K562 (cell line): ENCODE results near the gene SRRT. TPM values are rescaled to one million over a fixed set of nuclear protein-coding genes. Genes with fewer than 3 reads are reported as not detected.

ENCODE experiments used
- ARID2 ChIP-seq: fragments of 450-650 bp; IDR thresholded peaks from 2 replicates; pipeline ENCODE4 v1.6.1; 2017; ENCODE audit warnings: antibody characterized with exemption, mild to moderate bottlenecking
- CBX5 ChIP-seq: IDR thresholded peaks from 2 replicates; pipeline ENCODE4 v1.6.1; 2014; ENCODE audit warnings: low read depth, borderline replicate concordance
- DACH1 ChIP-seq: fragments of 450-650 bp; IDR thresholded peaks from 2 replicates; pipeline ENCODE4 v1.6.1; 2018; ENCODE audit not compliant: partially characterized antibody
- FOXJ2 ChIP-seq: fragments of 200-800 bp; sonication (Bioruptor generic); IDR thresholded peaks from 2 replicates; pipeline ENCODE4 v1.6.1; 2016; ENCODE audit warnings: missing genetic modification characterization, missing compliant biosample characterization
- GABPB2 ChIP-seq: fragments of 250-450 bp; sonication (Bioruptor Pico); conservative IDR thresholded peaks from 2 replicates; pipeline ENCODE4 v1.5.1; 2021; ENCODE audit warnings: mild to moderate bottlenecking
- JUND ChIP-seq, 2 experiments: IDR thresholded peaks; 2 replicates in 1 of 2; 3 replicates in 1 of 2; pipeline ENCODE4 v1.6.1; 2011; ENCODE audit warnings: borderline replicate concordance in 2 of 2, low read depth in 2 of 2, low read length in 2 of 2, improper control_type of control experiment in 1 of 2, missing biosample characterization in 1 of 2, missing genetic modification characterization in 1 of 2, missing genetic modification reagents in 1 of 2
- KLF10 ChIP-seq: fragments of 250-450 bp; sonication (Bioruptor Pico); IDR thresholded peaks from 2 replicates; pipeline ENCODE4 v1.6.1; 2021; ENCODE audit warnings: matching md5 sums
- MEF2A ChIP-seq: IDR thresholded peaks from 2 replicates; pipeline ENCODE4 v1.6.1; 2011; ENCODE audit warnings: low read depth, mild to moderate bottlenecking, low read length, moderate library complexity; ENCODE audit not compliant: control insufficient read depth
- MTA1 ChIP-seq: fragments of 450-650 bp; IDR thresholded peaks from 2 replicates; pipeline ENCODE4 v1.6.1; 2017; ENCODE audit warnings: borderline replicate concordance
- PML ChIP-seq: IDR thresholded peaks from 2 replicates; pipeline ENCODE4 v1.6.1; 2012; ENCODE audit warnings: low read length, inconsistent platforms
- RBFOX2 ChIP-seq: fragments of 200-400 bp; formaldehyde crosslinking; IDR thresholded peaks from 2 replicates; pipeline ENCODE4 v1.6.1; 2017; ENCODE audit warnings: low read depth, mild to moderate bottlenecking, low read length, moderate library complexity
- THRAP3 ChIP-seq: fragments of 450-650 bp; IDR thresholded peaks from 2 replicates; pipeline ENCODE4 v1.6.1; 2016; ENCODE audit warnings: mild to moderate bottlenecking, inconsistent platforms, borderline replicate concordance
- ZFP30 ChIP-seq: fragments of 250-450 bp; sonication (Bioruptor Pico); IDR thresholded peaks from 2 replicates; pipeline ENCODE4 v1.8.0; 2022; ENCODE audit warnings: moderate library complexity, mild to moderate bottlenecking, inconsistent platforms, borderline replicate concordance
- polyA plus RNA-seq, 8 experiments: library from polyadenylated mRNA; depleted of rRNA in 4 of 8; stranded (reverse) in 5 of 8; unstranded in 3 of 8; fragments of >200 nt; fragmentation: Nextera tagmentation in 2 of 8; fragmentation: Illumina TruSeq in 1 of 8; extraction: Ambion mirVana in 2 of 8; extraction: Trizol in 1 of 8; gene quantifications; 2 replicates each; pipeline versions ENCODE4 v1.2.1 to v1.2.3, GENCODE V29; 2011 to 2014; ENCODE audit warnings: inconsistent platforms in 1 of 8, missing spikeins in 1 of 8
- total RNA-seq, 7 experiments: library from RNA; depleted of rRNA in 6 of 7; stranded (reverse); fragments of >200 nt in 6 of 7; fragmentation: Illumina TruSeq in 2 of 7; extraction: Trizol in 2 of 7; gene quantifications; 2 replicates each; pipeline versions ENCODE4 v1.2.1 to v1.2.3, GENCODE V29; 2011 to 2021; ENCODE audit warnings: low replicate concordance in 1 of 7
- TF ChIP-seq, protein P1 (sequence below), 2 experiments: fragments of 450-650 bp in 1 of 2; IDR thresholded peaks; 2 replicates each; pipeline ENCODE4 v1.6.1; 2011 to 2017; ENCODE audit warnings: low read depth in 2 of 2, antibody characterized with exemption in 1 of 2, borderline replicate concordance in 1 of 2, low read length in 1 of 2, mild to moderate bottlenecking in 1 of 2, mixed read lengths in 1 of 2; ENCODE audit not compliant: control insufficient read depth in 1 of 2
- TF ChIP-seq, protein P2 (sequence below), 2 experiments: fragments of 450-650 bp; IDR thresholded peaks; 2 replicates each; pipeline ENCODE4 v1.6.1; 2016
- TF ChIP-seq, protein P3 (sequence below): fragments of 450-650 bp; IDR thresholded peaks from 2 replicates; pipeline ENCODE4 v1.7.0; 2016; ENCODE audit warnings: borderline replicate concordance
- TF ChIP-seq, protein P4 (sequence below): sonication (generic); formaldehyde crosslinking; IDR thresholded peaks from 2 replicates; pipeline ENCODE4 v1.8.1; 2022; ENCODE audit warnings: missing genetic modification reagents
- TF ChIP-seq, protein P5 (sequence below): fragments of 450-650 bp; IDR thresholded peaks from 2 replicates; pipeline ENCODE4 v1.6.1; 2016

The SRRT gene
- total and polyA plus RNA-seq, 9 of the 15 experiments (the other 6 are each of a cell fraction or from before 2014, with no cell fraction given): 10.3 to 263 (median 84.4) TPM

DNA sequence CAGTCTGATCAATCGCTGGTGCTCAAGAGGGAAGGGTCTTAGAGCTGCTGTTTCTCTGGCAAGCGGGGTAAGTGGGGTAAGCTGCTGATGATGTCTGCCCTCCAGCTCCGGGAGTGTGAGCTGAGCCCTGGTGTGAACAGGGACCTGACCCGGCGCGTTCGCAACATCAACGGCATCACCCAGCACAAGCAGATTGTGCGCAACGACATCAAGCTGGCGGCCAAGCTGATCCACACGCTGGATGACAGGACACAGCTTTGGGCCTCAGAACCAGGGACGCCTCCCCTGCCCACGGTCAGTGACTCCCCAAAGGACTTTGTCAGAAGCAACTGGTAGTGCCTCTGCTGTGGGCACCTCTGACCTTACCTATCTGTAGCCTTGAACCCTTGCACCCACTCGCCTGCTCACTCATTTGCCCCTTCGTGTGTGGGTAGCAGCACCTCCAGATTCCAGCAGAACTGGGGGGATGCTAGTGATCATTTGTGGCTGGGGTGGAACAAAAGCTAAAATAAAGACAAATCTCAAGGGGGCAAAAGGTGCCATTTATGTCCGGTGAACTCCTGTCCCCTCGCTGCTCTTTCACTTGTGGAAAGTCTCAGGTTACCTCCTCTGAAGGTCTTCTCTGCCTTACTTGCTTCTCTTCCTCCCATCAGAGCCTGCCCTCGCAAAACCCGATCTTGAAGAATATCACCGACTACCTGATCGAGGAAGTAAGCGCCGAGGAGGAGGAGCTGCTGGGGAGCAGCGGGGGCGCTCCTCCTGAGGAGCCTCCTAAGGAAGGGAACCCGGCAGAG lies 11.4 kb downstream of the SRRT start (continued):
- TF ChIP-seq, protein P1, sequence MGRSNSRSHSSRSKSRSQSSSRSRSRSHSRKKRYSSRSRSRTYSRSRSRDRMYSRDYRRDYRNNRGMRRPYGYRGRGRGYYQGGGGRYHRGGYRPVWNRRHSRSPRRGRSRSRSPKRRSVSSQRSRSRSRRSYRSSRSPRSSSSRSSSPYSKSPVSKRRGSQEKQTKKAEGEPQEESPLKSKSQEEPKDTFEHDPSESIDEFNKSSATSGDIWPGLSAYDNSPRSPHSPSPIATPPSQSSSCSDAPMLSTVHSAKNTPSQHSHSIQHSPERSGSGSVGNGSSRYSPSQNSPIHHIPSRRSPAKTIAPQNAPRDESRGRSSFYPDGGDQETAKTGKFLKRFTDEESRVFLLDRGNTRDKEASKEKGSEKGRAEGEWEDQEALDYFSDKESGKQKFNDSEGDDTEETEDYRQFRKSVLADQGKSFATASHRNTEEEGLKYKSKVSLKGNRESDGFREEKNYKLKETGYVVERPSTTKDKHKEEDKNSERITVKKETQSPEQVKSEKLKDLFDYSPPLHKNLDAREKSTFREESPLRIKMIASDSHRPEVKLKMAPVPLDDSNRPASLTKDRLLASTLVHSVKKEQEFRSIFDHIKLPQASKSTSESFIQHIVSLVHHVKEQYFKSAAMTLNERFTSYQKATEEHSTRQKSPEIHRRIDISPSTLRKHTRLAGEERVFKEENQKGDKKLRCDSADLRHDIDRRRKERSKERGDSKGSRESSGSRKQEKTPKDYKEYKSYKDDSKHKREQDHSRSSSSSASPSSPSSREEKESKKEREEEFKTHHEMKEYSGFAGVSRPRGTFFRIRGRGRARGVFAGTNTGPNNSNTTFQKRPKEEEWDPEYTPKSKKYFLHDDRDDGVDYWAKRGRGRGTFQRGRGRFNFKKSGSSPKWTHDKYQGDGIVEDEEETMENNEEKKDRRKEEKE (IDR thresholded peaks at IDR 0.05; ENCODE audit: borderline replicate concordance in 1 of 2, control insufficient read depth in 1 of 2, low read depth in 2 of 2, low read length in 1 of 2): no peak
- TF ChIP-seq KLF10 (CRISPR knock-in tag) (no peak), DACH1 (no peak), PML (0 out of 2 replicates have a peak, but pooled peaks have one; percentile 16), THRAP3 (no peak), MTA1 (no peak), ZFP30 (CRISPR knock-in tag) (no peak), CBX5 (no peak), MEF2A (no peak), GABPB2 (CRISPR knock-in tag) (no peak), ARID2 (no peak), FOXJ2 (tag) (no peak), JUND (IDR thresholded peaks at IDR 0.05; ENCODE audit: borderline replicate concordance, low read depth, low read length) (no peak), JUND (tag; IDR thresholded peaks at IDR 0.05; ENCODE audit: borderline replicate concordance, low read depth, low read length) (no peak), RBFOX2 (peak; percentile 68)
- TF ChIP-seq, protein P2, sequence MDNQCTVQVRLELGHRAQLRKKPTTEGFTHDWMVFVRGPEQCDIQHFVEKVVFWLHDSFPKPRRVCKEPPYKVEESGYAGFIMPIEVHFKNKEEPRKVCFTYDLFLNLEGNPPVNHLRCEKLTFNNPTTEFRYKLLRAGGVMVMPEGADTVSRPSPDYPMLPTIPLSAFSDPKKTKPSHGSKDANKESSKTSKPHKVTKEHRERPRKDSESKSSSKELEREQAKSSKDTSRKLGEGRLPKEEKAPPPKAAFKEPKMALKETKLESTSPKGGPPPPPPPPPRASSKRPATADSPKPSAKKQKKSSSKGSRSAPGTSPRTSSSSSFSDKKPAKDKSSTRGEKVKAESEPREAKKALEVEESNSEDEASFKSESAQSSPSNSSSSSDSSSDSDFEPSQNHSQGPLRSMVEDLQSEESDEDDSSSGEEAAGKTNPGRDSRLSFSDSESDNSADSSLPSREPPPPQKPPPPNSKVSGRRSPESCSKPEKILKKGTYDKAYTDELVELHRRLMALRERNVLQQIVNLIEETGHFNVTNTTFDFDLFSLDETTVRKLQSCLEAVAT (IDR thresholded peaks at IDR 0.05): peak in 1 of 2 experiments; percentile 50; a peak in 1 of 4 replicates
- TF ChIP-seq, protein P3, sequence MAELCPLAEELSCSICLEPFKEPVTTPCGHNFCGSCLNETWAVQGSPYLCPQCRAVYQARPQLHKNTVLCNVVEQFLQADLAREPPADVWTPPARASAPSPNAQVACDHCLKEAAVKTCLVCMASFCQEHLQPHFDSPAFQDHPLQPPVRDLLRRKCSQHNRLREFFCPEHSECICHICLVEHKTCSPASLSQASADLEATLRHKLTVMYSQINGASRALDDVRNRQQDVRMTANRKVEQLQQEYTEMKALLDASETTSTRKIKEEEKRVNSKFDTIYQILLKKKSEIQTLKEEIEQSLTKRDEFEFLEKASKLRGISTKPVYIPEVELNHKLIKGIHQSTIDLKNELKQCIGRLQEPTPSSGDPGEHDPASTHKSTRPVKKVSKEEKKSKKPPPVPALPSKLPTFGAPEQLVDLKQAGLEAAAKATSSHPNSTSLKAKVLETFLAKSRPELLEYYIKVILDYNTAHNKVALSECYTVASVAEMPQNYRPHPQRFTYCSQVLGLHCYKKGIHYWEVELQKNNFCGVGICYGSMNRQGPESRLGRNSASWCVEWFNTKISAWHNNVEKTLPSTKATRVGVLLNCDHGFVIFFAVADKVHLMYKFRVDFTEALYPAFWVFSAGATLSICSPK: no peak
- TF ChIP-seq, protein P4, sequence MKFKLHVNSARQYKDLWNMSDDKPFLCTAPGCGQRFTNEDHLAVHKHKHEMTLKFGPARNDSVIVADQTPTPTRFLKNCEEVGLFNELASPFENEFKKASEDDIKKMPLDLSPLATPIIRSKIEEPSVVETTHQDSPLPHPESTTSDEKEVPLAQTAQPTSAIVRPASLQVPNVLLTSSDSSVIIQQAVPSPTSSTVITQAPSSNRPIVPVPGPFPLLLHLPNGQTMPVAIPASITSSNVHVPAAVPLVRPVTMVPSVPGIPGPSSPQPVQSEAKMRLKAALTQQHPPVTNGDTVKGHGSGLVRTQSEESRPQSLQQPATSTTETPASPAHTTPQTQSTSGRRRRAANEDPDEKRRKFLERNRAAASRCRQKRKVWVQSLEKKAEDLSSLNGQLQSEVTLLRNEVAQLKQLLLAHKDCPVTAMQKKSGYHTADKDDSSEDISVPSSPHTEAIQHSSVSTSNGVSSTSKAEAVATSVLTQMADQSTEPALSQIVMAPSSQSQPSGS: no peak
- TF ChIP-seq, protein P5, sequence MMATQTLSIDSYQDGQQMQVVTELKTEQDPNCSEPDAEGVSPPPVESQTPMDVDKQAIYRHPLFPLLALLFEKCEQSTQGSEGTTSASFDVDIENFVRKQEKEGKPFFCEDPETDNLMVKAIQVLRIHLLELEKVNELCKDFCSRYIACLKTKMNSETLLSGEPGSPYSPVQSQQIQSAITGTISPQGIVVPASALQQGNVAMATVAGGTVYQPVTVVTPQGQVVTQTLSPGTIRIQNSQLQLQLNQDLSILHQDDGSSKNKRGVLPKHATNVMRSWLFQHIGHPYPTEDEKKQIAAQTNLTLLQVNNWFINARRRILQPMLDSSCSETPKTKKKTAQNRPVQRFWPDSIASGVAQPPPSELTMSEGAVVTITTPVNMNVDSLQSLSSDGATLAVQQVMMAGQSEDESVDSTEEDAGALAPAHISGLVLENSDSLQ: no peak
